T-helper 1 cell (primary cell): ENCODE results near the gene SELENOM.
"Not testable (repeated sequence)": the region's sequence is repeated elsewhere in the genome, so short reads cannot be mapped to it uniquely, and the experiment has no call there.

Source experiments
- DNase-seq, 5 donors: peaks; one replicate each; pipeline ENCODE4 v3.0.0-alpha.2; 2012 to 2020

SELENOM gene

DNA sequence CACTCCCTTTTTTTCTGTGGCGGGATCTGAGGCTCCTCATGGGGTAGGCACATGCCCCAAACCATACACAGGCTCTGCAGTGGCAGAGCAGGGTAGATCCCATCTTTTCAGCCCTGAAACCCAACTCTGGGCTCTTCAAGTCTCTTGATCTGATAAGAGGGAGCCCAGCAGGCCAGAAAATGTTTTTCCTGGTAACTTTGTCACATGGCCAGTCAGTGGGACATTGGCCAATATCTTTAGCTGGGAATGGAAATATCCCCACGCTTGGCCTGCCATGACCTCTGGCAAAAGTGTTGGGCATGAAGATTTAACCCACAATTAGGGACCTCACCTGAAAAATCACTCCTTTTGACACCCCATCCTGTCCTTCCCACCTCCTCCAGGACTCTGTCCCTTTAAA, 23.5 kb upstream of the SELENOM start:
- DNase-seq, result no peak

GRCh38 chr22:31128156-31128555, 20.8 kb upstream of the SELENOM start:
- no peak for DNase-seq

GRCh38 chr22:31127181-31127772, 19.9 kb upstream of the SELENOM start:
- DNase-seq, result no peak

DNA sequence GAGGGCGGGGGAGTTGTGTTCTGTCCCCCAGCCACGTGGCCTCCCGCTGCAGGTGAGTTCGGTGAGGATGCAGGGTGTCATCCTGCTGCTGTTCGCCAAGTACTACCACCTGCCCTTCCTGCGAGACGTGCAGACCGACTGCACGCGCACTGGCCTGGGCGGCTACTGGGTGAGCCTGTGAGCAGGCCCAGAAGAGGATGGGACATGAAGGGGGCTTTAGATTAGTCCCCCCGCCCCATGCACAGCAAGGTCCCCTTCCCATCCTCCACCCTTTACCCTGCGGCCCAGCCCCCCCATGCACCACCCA, 19.5 kb upstream of the SELENOM start:
- no peak for DNase-seq

- DNase-seq, result no peak
These were observed 18.9 kb upstream of the SELENOM start for GRCh38 chr22:31126128-31126868.

DNA sequence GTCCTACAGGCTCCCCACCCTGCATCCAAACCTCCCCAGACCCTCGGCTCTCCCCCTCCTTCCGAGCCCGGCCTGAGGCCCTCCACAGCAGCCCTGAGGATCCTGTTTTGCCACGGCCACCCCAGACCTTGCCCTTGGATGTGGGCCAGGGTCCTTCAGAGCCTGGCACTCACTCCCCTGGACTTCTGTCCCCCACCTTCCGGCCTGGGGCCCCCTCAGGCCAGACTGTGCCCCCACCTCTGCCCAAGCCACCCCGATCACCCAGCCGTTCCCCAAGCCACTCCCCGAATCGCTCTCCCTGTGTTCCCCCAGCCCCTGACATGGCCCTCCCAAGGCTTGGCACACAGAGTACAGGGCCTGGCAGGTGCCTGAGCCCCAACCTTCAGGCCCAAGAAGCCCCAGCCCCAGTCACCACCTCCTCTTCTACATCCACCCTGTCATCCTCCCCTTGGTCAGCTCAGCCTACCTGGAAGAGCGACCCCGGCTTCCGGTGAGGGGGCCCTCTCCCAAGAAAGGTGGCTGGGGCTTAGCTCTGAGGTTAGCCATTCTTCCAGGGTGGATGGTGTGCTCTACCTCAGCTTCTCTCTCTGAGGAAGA, 18.3 kb upstream of the SELENOM start:
- no peak for DNase-seq

DNA sequence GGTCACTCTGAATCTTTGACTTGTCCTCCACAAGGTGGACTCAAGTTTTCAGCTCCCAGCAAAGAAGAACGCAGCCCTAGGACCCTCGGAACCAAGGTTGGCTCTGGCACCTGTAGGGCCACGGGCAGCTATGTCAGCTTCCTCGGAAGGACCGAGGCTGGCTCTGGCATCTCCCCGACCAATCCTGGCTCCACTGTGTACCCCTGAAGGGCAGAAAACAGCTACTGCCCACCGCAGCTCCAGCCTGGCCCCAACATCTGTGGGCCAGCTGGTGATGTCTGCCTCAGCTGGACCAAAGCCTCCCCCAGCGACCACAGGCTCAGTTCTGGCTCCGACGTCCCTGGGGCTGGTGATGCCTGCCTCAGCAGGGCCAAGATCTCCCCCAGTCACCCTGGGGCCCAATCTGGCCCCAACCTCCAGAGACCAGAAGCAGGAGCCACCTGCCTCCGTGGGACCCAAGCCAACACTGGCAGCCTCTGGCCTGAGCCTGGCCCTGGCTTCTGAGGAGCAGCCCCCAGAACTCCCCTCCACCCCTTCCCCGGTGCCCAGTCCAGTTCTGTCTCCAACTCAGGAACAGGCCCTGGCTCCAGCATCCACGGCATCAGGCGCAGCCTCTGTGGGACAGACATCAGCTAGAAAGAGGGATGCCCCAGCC, 17.6 kb upstream of the SELENOM start:
- DNase-seq, result no peak

DNA sequence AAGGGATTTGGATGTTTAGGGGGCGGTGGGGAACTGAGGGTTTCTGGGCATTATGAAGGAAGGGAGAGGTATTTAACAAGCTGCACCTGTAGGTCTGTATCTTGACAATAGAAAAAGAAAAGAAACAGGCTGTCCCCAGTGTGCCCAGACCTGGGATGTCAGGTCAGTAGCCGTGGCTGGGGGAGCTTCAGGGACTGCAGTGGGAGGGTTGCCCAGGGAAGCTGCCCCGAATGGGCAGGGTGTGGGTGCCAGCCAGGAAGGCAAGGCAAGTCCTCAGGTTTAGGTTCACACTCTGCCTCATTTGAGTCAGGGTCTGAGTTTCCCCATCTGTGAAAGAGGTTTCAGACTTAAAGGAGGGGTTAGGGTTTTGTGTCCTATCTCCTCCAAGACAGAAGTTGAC, 16.9 kb upstream of the SELENOM start:
- DNase-seq, result no peak

GRCh38 chr22:31123292-31123602, 15.9 kb upstream of the SELENOM start:
- DNase-seq, result no peak

DNA sequence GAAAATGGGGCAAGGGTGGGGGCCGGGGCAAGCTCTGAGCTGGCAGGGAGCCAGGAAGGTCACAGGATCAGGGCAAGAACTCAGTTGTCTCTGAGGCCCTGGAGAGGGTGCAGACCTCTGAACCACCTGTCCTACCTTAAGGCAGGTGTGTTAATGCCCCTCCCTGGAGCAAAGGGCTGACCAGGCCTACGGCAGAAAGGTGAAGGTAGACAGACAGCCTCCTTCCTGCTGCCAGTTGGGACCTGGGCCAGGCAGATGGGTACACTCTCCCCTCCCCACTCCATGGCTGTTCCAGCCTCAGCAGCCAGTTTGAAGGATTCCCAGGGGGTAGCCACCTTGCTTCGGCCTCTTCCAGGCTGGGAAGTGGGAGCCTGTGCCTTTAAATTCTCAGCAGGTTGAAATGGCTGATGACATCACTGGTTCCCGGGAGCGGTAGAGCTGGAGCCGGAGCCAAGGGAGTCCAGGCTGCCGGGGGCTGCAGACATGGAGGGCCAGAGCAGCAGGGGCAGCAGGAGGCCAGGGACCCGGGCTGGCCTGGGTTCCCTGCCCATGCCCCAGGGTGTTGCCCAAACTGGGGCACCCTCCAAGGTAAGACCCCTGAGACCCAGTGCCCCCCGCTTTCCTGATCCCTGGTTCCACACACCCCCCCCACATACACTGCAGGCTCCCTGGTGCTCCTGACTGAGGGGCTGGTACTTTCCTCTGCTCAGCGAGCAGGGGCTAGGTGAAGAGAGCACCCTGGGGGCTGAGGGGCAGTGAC, 15.3 kb upstream of the SELENOM start, which contains the start of gene INPP5J:
Gene INPP5J (plus strand): TSS at position 435 of the 760 bp plus-strand sequence. CDS start 49 bp downstream, at position 484.
- DNase-seq, result no peak

GRCh38 chr22:31122196-31122531, 14.8 kb upstream of the SELENOM start:
- DNase-seq, result no peak

GRCh38 chr22:31121403-31121802, 14.0 kb upstream of the SELENOM start:
- no peak for DNase-seq

DNA sequence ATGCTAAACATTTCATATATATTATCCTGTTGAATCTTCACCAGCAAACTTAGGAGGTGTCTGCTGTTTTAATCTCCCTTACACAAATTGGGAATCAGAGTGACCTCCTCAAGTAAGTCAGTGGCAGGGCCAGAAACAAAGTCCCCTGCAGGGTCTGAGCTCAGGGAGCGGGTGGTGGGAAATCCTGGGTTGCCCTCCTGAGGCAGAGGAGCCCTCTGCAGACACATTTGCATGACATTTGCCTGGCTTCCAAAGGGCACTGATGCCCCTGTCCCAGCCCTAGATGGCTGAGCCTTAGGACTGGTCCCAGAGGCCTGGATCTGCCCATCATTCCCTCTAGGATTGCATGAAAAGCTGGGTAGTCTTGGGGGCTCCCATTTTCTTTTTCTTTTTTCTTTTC, 13.3 kb upstream of the SELENOM start:
- DNase-seq, result no peak

- no peak for DNase-seq
These were observed 12.9 kb upstream of the SELENOM start for GRCh38 chr22:31120230-31120629.

GRCh38 chr22:31119026-31119717, 11.8 kb upstream of the SELENOM start:
- DNase-seq, result no peak

DNA sequence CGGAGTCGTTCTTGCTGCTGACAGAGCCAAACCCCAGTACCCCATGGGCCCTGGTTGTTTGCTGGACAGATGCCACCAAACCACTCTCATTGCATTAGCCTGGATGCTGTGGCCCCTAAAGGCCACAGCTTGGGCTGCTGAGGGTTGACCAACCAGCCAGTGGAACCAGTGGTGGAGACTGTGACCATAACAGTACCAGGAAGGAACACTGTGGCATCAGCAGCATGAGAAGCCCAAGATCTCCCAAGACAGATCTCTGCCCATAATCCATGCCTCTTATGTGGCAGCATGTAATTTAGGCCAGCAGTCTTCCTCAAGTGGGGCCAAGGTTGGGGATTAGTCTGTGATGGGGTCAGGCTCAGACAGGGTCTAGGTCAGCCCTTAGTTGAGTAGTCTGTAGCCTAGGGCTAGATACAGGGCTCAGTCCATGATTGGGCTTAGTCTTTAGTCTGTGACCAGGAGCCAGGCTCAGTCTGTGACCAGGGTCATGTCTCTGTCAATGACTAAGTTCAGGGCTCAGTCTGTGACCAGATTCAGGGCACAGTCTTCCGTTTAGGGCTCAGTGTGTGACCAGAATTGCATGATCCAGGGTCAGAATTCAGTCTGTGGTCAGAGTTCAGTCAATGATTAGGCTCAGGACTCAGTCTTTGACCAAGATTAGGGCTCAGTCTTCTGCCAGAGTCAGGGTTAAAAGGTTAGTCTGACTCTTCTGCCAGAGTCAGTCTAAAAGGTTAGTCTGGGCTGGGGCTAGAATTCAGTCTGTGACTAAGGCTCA, 10.9 kb upstream of the SELENOM start:
- DNase-seq, result no peak

DNA sequence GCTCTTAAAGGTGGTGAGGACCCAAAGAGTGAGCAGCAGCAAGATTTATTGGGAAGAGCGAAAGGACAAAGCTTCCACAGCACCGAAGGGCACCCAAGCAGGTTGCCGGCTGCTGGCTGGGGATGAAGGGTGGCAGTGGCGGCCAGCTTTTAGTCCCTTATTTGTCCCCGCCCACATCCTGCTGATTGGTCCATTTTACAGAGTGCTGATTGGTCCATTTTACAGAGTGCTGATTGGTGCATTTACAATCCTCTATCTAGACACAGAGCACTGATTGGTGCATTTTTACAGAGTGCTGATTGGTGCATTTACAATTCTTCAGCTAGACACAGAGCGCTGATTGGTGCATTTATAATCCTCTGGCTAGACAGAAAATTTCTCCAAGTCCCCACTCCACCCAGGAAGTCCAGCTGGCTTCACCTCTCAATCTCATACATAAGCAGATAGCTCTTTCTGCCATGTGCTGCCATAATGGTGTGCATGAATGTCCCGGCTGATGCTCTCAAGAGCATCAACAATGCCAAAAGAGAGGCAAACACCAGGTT, 5.3 kb upstream of the SELENOM start:
- not testable (repeated sequence) for DNase-seq

- no peak for DNase-seq
These were observed 488 bp upstream of the SELENOM start for GRCh38 chr22:31107894-31108218.

DNA sequence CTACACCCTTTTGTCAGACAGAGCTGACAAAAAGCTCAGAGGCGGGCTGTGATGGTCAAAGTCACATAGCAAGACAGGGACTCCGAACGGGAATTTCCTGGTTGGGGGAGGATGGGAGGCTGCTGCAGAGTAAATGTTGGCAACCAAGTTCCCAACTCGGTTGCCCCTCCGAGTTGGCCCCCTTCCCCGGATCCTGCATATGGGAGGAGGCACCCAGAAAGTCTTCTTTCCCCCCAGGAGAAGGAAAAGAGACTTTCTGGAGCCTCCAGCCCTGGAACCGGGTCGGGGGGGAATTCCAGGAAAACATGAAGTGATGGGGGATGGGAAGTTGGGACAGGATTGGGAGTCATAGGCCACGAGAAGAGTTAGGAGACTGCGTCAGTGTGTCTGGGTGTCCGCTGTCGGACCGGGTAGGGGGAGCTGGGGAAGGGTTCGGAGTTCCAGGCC, 614 bp downstream of the SELENOM start:
- DNase-seq, result no peak

DNA sequence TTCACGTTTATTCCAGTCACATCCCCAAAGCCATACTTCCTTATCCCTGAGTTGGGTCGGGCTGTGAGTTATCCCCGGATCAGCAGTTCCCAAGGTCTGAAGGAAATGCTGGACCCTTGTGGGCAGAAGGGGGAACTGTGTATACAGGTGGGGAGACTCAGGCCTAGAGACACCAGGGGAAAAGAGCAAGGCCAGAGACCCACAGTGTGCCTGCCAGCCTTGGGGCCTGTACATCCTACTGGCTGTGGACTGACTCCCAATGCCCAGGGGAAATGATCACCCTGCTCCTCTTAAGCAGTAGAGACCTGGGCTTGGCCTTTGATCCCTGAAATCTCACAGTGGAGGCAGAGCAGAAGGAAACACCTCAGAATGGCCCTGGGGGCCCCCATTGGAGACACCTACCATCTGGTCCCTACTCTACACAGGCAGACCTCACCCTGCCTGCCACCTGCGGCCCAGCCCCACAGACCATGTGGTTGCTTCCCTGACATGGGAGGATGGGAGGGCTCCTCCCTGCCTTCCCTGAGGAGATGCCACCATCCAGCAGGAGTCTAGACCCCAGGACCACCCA, 1.3 kb downstream of the SELENOM start:
- DNase-seq, result no peak

DNA sequence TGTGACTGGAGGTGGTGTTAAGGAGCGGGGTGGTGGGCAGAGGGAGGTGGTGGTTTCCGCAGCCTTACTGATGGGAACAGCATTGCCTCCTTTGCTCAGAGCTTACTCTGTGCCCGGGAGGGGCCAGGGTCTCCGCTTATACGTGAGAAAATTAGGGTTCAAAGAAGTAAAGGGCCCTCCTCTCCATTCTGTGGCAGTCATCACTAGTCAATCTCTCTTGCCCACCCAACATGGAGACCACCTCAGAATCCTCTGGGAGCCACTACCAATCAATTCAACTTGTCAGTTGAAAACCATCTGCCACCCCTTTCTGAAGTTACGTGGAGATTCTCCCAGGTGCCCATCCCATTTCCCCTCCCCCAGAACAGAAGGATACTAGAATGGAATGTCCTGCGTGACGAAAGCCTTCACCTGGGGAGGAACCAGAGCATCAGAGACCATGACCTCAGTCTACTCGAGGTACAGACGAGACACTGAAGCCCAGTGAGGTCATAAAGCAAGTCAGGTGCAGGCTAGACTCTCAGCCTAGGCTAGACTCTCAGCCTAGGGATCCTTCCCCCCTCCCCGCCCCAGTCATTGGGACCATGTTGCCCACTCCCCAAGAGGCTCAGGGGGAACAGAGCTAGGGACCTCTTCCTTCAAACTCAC, 2.0 kb downstream of the SELENOM start:
- no peak for DNase-seq
